UCSD-AML1 (cell line): ENCODE data around the gene CAD.

Experiments
- DNase-seq: peaks from one replicate; lab custom pipeline; 2025; ENCODE audit not compliant: unreplicated experiment; lab: John Stamatoyannopoulos, UW

Gene CAD

DNA sequence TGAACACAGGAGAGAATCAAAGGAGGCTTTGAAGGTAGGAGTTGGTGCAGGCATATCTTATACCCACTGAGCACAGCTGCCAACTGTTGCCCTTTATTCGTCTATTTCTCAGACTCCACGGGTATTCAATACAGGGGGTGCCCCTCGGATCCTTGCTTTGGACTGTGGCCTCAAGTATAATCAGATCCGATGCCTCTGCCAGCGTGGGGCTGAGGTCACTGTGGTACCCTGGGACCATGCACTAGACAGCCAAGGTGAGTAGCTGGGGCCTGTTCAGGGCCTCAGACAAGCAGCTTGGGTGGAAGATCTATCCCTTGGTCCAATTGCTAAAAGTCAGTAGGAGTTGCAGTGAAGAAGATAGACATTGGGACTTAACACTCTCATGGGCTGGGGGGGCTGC is 5.2 kb downstream of the CAD start:
- DNase-seq = no peak

- no peak for DNase-seq
Measured at GRCh38 chr2:27223416-27223815, 6.2 kb downstream of the CAD start.

- no peak for DNase-seq
Measured at GRCh38 chr2:27225526-27225925, 8.4 kb downstream of the CAD start.

- DNase-seq = no peak
Measured at GRCh38 chr2:27227501-27227900, 10.3 kb downstream of the CAD start.

DNA sequence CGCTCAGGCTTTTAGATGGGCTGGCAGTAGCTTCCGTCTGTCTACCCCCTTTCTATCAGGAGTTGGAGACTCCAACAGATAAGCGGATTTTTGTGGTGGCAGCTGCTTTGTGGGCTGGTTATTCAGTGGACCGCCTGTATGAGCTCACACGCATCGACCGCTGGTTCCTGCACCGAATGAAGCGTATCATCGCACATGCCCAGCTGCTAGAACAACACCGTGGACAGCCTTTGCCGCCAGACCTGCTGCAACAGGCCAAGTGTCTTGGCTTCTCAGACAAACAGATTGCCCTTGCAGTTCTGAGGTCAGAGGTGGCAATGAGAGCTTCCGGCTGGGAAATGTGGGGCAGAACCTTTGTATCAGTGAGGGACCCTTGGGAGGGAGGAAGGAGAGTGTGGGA is 14.8 kb downstream of the CAD start:
- no peak for DNase-seq

- no peak for DNase-seq
Measured at GRCh38 chr2:27233341-27233740, 16.2 kb downstream of the CAD start.

- no peak for DNase-seq
Measured at GRCh38 chr2:27236136-27236535, 19.0 kb downstream of the CAD start.

DNA sequence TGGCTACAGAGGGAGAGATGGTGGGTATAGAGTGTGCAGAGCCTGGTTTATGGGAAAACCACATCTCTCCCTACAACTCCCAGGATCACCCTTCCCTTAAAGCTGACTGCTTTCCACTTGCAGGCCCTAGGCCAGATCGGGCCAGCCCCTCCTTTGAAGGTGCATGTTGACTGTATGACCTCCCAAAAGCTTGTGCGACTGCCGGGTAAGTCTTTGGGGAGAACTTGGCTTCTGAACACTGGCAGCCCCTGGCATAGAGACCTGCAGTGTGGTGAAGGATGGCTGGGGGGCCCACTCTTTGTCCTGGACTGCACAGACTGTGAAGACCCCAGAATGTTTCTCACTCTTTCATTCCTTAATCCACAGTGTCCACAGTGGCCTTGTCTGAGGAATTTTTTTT is 19.5 kb downstream of the CAD start:
- DNase-seq = no peak

- no peak for DNase-seq
Measured at GRCh38 chr2:27237341-27237945, 20.3 kb downstream of the CAD start.

DNA sequence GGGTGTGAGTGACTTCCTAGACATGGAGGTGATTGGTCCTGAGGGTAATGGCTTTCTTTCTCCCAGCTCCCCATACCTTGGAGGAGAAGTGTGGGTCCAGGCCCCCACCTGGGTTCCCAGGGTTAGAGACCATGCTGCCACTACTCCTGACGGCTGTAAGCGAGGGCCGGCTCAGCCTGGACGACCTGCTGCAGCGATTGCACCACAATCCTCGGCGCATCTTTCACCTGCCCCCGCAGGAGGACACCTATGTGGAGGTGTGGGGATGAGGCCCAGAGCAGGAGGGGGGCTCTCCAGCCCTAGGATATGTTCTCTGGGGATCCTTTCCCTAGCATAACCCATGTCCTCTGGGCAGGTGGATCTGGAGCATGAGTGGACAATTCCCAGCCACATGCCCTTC is 21.8 kb downstream of the CAD start:
- DNase-seq = no peak

- DNase-seq = no peak
Measured at GRCh38 chr2:27240406-27240805, 23.2 kb downstream of the CAD start.

GRCh38 chr2:27241761-27242613 is 24.8 kb downstream of the CAD start:
- DNase-seq = no peak

- DNase-seq = no peak
Measured at GRCh38 chr2:27242614-27242951, 25.4 kb downstream of the CAD start.

DNA sequence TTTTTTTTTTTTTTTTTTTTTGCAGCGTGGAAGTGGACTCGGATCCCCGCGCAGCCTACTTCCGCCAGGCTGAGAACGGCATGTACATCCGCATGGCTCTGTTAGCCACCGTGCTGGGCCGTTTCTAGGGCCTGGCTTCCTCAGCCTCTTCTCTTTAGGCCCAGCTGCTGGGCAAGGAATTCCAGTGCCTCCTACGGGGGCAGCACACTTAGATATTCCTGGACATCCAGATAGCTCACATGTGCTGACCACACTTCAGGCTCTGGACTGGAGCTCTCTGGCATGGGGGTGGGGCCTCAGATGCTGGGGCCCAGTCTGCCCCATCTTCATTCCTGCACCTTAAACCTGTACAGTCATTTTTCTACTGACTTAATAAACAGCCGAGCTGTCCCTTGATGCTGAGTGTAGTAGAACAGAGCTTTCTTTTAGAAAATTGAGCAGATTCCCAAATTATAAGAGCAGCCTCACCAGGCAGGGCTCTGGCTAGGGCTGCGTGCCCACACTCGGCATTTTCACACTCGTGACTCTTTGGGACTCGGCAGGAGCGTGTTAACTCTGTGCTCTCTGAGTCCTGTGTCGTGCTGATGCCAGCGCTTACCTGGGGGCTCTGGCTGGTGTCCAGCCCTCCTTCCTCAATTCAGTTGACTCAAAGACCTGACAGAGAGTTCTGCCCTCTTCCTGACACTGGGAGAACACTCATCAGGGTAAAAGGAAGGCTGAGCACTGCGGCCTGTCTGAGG is 26.4 kb downstream of the CAD start:
- no peak for DNase-seq

DNA sequence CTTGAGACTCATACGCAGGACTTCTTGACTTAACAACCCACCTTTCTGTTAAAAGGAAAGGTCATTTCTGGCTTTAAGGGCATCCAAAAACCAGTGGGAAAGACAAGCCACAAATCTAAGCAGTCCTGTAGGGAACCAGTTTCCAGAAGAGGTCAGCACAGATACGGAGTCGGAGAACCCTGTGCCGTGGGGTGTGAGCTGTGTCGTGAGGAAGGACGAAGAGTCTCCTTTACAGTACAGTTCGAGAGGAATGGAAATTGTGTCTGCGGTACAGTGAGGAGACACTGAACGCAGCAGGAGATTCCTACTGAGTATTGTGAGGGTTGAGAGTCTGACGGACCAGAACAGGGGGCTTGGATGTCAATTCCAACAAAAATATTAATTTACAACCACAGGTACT is 27.9 kb downstream of the CAD start:
- DNase-seq = no peak

DNA sequence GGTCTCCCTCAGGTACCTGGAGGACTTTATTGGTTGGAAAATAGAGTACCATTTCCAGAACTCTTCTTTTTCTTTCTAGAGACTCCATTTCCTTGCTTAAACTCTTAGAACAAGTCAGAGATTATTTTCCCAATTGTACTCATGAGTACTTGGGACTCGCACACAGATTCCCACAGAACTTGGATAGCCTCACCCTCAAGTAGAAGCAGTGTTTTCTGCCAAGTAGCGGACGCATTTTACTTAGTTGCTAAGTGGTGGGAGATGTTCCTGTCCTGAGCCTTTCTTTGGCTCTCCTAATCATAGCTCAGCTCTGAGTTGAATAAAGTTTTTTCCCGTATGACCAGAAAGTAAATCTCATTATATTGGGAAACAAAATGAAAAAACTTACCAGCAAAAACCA is 28.5 kb downstream of the CAD start:
- DNase-seq = no peak

GRCh38 chr2:27247893-27248292 is 30.7 kb downstream of the CAD start:
- DNase-seq = no peak

GRCh38 chr2:27249159-27249890 is 32.2 kb downstream of the CAD start:
- DNase-seq = no peak

DNA sequence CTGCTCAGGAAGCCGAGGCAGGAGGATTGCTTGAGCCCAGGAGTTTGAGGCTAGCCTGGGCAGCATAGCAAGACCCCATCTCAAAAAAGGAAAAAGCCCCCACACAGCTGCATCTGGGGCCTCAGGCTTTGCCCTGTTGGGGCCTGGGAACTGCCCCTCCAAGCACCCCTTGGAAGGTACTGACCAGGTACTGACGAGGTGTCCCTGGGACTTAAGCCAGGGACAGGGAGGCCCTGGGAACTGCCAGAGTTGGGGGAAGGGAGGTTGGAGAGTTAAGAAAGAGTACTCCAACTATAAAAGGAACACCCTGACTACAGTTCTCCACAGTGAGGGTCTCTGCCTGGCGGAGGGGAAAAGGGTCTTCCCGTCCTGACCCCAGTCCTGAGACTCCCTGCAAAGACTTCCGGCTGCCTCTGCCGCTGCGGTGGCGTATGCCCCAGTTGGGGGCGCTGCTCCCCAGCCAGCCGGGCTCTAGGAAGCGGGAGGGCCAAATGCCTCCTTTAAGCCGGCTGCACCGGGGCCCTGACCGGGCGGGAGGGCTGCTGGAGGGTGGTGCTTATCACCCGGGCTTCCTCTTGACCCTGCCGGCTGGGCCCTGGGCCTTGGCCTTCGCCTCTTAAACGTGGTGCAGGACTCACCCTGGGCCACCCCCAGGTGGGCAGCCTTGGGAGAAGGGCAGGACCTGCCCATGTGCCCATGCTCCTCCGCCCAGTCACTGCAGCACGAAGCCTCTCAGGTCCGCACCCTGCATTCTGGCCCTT is 32.9 kb downstream of the CAD start:
- peak; percentile 80 for DNase-seq

DNA sequence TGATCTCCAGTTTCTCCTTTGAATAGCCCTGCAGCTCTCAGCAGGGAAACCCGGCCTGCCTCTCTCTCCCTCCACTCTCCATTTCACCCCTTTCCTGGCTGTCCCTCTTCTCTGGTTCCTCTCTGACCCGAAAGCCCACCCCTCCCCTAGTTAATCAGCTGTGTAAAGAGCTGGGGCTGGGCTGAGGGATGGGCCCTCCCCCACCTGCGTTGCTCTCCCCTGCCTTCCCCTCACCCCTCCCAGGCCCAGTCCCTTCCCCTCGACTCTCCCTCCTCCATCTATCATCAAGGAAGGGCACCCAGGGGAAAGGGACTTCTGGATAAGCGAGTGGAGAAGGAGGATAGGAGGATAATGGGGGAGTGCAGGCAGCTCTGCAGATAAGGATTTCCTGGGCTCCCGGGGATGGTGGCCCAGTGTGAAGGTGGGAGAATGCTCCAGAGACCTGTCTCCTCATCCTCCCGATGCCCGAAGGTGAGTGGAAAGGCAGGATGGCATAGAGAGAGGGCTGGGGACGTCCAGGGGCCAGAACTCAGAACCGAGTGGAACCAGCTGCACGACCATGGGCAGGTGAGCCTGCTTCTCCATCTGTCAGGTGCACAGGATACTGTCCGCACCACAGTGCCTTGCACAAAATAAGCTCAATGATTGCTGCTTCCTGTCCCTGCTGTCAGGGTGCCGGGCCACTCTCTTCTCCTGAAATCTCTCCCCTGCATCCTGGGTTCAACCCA is 33.6 kb downstream of the CAD start:
- no peak for DNase-seq
